DMS153 (cell line): ENCODE data around the gene IMMT.

ENCODE experiments used
- DNase-seq: peaks from one replicate; lab custom pipeline; 2025; lab: John Stamatoyannopoulos, UW

Gene IMMT

DNA sequence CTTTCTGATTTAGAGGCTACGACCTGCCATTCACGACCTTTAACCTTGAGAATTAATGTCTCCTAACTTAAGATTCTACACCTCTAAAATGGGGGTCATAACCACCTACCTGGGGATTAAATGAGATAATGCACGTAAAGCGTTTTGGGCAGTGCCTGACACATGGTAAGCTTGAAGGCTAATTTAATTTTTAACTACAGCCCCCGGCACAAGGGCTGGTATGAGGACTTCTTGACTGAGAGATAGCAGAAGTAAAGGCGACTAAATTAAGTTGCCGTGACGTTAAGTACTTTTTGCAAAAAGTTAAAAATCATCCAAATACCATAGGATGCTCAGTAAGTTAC lies 4.5 kb upstream of the IMMT start:
- no peak for DNase-seq

- no peak for DNase-seq
These were observed 636 bp upstream of the IMMT start for GRCh38 chr2:86195808-86196387.

DNA sequence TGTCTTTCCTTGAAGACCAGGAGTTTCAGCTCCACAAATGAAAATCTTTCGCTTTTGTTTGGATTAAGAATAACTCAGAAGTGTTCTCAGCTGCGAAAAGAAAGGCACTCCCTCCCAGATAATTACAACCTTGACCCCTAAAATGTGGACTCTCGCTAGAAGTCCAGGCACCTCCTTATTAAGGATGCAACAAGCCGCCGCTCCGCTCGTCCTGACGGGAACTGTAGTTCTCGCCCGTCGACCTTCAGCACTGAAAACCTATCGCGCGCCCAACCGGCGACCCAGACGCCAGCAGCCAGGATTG lies 559 bp downstream of the IMMT start:
- DNase-seq = no peak

DNA sequence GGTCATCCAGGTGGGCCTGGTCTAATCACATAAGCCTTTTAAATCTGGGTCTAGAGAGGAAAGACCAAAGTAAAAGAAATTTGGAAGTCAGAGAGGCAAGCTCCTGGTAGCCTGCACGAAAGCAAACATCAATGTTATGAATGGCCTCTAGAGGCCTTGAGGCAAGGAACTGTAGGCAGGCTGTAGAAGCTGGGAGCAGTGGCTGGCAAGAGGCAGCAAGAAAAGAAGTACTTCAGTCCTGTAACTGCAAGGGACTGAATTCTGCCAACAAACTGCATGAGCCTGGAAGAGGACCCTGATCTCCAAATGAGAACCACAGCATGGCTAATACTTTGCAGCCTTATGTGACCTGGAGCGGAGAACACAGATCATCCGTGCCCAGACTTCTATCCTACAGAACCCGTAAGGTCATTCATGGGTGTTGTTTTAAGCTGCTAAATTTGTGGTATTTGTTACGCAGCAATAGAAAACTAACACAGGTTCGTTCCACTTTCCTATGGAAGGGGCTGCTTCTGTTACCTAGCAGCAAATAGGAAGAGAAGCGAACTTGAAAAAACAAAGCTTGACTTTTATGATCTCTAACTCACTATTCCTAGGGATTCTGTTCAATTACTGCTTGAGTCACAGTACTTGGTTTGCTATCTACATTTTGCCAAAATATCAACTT lies 1.2 kb downstream of the IMMT start:
- DNase-seq = no peak

GRCh38 chr2:86189782-86190416 lies 5.4 kb downstream of the IMMT start:
- no peak for DNase-seq

DNA sequence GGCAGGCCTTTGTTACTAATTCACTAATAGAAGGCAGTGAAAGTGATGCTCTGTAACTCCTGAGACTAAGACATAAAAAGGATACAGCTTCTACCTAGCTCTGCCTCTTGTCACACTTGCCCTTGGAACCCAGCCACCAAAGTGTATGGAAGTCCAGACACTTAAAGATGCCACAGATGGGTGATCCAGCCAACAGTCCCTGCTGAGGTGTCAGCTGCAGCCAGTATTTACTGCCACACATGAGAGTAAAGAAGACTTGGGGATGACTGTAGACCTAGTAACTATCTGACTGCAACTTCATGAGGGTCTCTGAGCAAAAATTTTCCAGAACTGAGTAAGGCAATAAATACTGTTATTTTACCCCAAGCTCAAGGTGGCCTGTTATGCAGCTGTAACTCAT lies 8.8 kb downstream of the IMMT start:
- DNase-seq = no peak

DNA sequence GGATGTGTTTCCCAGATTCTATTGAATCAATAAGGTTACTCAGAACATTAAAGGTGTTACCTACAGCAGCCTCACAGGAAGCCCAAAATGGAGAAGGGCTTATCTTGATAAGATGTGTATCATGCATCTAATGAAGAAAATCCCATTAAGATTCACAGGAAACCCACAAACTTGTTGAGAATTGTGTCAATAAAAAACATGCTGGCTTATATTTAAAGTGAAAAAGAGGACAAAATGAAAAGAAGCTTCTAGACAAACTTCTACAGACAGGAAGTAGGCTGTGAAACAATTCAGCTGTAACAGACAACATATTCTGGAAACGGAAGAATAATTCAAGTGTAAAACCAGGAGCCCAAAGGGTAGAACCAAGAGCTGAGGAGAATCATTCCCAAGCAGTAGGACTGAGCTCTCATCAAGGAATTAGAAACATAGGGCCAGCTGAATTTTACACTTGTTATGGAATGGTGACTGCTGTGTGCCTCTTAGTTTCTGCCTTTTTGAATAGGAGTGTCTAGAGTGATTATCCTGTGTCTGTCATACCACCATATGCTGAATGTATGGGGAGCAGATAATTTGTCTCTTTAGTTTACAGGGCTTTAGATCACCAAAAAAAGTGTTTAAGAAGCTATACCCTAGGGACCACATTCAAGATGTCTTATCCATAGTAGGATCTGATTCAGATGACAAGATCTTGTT lies 9.6 kb downstream of the IMMT start:
- no peak for DNase-seq

DNA sequence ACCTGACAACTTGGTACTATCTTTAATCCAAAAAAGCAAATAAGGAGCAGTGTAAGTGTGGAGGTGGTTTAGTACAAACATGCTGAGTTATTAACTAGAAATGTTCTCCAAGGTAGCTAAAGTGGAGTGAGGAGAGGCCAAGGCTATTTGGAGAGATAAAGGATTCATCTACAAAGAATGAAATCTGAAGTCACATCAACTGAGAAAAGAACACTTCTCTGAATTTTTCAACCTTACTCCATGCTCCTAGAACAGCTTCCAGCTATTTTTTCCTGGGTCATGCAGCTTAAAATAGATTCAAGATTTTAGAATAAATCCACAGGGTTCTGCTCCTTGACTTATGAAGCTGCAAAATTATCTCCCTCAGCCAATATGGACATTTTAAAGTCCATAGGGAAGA lies 18.7 kb downstream of the IMMT start:
- no peak for DNase-seq

DNA sequence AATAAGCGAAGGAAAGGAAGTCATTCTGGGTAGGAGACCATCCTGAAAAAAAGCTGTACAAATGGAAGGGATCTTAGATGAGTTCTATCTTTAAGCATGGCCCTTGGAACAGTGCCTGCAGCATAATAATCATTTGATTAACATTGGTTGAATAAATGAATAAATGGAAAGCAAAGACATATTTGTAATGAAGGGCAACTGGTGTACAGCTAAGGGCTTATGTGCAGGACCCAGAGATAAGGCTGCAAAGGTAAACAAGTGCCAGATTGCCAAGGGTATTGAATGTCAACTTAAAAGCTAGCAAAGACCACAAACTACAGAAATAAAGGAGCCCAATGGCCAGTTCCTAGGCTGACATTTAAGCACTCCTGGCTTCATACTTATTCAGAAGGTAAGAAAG lies 19.4 kb downstream of the IMMT start:
- DNase-seq = no peak

- DNase-seq = no peak
These were observed 20.8 kb downstream of the IMMT start for GRCh38 chr2:86174445-86174844.

DNA sequence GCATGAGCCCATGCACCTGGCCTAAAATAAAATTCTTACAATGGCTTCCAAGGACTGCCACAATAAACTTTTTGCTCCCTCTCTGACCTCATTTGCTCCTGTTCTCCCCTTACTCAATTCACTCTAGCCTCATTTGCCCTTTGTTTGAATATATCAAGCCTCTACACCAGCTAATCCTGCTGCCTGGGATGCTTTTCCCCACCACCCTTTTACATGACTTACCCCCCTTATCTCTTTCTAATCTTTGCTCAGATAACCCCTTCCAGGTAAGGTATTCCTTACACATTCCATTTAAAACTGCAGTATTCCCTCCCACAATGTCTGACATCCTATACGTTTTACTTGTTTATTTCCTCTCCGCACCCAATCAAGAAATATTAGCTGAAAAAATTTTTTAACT lies 22.7 kb downstream of the IMMT start:
- no peak for DNase-seq

DNA sequence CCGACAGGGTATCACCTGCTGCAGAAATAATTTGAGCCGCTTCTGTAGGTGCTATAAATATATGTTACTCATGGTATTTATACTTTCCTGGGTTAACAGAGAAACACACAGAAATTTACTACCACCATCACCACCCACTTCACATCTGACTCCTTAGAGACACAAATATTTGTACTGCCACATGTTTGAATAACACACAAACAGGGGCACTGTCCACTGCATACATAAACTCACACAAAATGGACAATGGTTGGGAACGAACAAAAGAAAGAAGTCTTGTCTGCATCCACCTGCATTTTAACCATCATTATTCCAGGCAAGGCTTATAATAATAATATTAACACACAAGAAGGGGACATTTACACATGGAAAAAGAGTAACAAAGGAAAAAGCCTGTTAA lies 24.0 kb downstream of the IMMT start:
- DNase-seq = no peak

- no peak for DNase-seq
These were observed 24.8 kb downstream of the IMMT start for GRCh38 chr2:86170449-86170848.

DNA sequence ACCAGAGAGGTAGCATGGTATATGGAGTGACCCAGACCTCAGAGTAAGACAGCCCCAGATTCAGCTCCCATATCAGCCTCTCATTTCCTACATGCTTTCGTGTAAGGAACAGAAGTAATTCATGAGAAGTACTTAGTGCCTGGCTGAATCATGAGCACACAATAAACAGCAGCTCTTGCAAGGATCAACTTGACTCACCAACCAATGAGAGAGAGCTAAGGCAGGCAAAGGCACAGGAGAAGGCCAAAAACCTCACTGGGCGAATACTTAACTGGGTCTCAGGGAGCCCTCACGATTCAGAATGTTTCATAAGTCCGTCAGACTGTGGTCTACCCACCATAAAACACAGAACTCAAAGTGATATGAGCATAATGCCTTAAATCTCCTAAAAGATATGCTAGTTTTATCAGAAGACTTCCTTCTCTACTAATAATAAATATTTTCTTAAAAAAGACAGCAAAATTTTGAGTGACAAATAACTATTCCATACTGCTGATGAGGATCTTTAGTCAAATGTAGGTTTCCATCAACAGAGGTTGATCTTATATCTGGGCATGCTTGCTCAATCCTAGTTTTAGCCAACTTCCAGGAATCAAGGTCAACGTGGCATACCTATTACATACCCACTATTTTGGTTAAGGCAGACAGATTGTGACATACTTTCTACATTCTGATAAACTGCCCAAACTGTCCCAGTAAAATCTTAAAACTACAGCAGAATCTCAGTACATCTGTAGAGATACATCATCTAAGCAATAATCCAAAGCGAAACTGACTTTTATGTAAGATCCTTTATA lies 34.9 kb downstream of the IMMT start:
- no peak for DNase-seq

DNA sequence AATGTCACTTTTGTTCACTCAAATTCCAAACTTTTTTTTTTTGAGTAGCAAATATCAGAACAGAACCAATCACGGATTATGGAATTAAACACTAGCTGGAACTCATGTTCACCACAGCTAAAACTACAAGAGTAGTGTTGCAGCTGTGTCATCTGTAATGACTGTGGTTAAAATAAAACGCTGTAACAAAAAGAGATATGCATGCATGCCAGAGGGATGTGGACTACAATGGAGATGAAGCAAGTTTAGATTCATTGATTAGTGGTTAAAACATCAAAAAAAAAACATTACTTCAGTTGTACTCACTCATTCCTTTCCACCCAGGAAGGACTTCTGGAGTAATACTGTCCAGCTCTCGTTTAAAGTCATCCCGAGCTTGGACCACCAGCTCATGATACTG lies 37.0 kb downstream of the IMMT start:
- no peak for DNase-seq

DNA sequence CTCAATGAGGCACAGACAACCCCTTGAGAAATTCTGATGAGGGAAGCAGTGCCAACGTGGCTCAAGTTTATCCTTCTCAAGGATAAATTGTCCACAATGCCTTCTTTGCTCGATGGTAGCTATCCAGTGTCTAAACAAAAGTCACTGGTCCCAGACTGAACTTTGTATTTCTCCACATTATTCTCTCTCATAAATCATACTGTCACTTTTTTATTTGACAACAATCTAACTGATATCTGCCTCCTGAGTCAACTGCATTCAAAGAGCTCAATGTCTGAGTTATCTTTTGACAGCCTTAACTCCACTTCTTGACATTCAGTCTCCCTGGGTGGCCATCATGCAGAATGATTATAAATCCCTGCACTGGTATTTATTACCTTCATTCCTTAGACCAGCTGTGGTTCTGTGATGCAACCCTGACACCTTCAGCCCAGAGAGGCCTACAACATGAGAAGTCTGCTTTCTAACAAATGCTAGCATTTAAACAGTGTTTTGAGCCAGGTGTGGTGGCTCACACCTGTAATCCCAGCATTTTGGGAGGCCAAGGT lies 38.2 kb downstream of the IMMT start:
- DNase-seq = no peak

GRCh38 chr2:86150502-86150901 lies 44.8 kb downstream of the IMMT start:
- DNase-seq = no peak

- DNase-seq = no peak
These were observed 47.5 kb downstream of the IMMT start for GRCh38 chr2:86147793-86148192.

- DNase-seq = no peak
These were observed 51.2 kb downstream of the IMMT start for GRCh38 chr2:86143926-86144685.

DNA sequence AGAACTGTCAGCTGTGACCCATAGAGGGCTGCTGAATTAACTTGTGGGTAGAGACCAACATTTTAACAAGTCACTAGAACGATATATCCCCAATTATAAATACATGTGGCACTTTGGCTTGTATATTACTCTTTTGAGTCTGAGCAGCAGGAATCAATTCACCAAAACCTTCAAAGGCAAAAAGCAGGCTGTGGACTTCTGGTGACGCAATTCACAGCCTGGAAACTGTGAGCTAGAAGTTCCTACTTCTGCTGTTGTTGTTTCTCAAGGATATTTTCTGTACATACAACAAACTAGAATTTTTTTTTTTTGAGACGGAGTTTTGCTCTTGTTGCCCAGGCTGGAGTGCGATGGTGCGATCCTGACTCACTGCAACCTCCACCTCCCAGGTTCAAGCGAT lies 52.0 kb downstream of the IMMT start:
- no peak for DNase-seq

DNA sequence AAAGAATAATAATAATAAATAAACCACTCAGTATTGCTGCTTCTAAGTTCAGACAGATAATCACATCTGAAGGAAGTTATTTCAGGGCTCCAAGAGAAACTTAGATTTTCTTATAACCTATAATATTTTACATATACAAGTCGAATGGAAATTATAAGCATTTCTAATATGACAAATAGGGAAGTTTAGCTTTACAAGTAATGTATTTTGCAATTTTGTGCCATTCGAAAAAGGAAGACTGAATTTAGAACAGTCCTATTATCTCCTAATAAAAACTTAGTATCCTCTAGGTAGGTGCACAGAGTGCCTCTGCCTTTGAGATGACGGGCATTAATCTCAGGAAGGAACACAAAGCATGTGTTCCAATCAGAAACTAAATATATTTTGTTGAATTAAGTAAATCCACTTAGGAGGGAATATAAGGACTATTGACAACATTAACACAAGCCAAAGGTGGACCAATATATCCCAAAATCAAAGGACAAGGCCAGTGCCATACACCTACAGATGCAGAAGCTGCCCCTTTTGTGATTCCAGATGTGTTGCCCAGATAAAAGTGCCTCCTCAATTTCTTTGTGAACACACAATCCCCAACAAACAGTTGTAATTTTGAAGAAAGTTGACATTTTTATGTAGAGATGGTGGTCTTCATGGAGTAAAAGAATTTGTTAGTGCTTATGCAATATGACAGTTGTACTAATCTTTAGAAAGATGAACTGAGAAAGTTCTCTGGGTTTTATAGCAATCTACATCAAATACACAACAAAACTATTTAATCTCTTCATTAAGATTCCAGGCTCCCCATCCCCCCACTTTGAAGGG lies 52.6 kb downstream of the IMMT start:
- DNase-seq = no peak
